Skin of body (tissue), 2 donors: ENCODE data around the gene PRUNE2. TPM values are rescaled to one million over a fixed set of nuclear protein-coding genes. Genes with fewer than 3 reads are reported as not detected.
"Not testable (repeated sequence)": the region's sequence is repeated elsewhere in the genome, so short reads cannot be mapped to it uniquely, and the experiment has no call there.

Experiments
- DNase-seq: peaks from one replicate; lab custom pipeline; 2025; lab: John Stamatoyannopoulos, UW
- total RNA-seq: library from RNA; depleted of rRNA; stranded (reverse); fragments of >200 nt; gene quantifications from one replicate; pipeline ENCODE4 v1.2.3, GENCODE V29; 2014

The PRUNE2 gene
- total RNA-seq, 1 donor from 2014 or later: 13.6 TPM

DNA sequence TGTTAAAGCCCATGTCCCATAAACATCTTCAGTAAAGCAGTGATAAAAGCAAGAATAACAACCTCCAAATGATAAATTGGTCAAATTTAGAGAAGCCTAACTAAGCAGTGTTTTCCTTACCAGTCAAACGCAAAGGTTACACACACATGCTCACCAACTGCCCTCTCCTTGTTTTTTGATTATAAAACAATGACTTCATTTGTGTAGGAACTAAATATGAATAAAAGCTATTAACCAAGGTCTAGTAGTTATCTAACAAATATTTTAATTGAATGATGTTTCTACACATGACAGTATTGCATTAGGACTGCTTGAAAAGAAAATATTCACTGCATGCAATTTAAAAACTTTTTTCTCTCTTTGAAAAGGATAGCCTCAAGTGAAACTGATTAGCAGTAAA is 105.0 kb downstream of the PRUNE2 start:
- no peak for DNase-seq

DNA sequence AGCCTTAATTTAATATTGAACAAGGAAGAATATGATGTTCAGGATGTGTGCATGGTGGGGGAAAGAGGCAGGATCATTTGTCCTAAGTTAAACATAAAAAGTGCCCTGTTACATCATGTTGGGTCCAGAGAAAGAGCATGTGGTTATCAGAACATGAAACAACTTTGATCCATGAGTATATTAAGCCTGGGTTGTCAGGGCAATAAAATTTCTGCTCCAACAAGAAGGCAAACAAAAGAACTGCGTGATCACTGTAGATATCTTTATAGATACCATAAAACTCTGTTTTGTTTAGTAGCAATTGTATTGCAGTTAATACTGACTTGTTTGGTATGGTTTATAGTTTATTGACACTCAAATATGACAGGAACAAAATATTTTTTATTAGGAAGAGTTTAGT is 106.4 kb downstream of the PRUNE2 start:
- DNase-seq: no peak

DNA sequence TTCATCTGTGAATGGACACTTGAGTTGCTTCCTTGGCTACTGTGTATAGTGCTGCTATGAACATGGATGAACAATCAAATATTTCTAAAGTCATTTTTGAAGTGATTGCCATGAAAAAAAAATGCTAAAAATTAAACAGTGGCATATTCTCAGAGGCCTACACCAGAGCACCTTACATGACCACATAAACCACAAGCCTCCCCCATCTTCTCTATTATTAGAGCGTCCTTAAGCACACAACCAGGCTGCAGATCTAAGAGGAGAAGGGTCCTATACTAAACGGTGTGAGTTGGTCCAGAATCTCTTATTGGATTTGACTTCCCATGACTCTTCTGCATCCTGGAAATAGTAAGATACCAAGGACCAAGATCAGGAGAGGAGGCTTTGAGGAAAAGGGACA is 107.4 kb downstream of the PRUNE2 start:
- DNase-seq: no peak

DNA sequence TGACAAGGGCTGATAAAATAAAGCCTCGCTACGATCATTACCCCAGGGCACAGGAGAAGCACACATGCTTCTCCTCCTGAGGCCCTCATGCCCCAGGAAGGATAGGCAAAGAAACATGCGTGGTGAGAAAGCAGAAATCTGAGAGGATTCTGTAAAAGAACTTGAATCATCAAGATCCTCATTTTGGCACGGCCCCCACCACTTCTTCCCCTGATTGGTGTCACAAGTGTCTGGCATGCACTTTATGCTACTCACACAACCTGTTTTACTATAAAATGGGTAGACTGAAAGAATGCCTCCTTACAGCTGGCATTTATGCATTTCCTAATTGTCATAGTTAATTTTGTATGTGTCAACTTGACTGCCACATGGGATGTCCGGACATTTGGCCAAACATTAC is 109.6 kb downstream of the PRUNE2 start:
- no peak for DNase-seq

DNA sequence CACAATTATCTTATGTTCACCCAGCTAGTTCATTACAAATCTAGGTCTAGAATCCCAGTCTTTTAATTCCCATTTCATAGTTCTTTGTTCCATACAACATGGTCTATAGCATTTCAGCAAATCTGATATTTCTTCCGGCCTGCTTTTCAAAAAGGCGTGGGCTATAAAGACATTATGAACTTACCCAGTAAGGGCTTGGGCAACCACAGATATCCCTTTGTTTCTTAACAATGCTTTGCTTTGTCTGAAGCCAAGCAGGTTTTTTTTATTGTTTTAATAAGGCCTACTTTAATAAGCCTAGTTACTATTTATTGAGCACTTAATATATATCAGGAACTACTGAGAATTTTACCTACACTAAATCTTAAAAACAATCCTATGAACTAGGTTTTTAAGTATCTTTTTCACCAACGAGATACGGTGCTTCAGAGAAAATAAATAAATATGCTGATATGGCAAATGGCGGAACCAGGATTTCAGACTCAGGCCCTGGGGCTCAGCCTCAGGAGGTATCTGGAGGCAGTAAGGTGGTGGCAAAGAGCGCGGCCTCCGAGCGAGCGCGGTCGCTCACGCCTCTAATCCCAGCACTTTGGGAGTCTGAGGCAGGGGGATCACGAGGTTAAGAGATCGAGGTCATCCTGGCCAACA is 112.0 kb downstream of the PRUNE2 start:
- DNase-seq: no peak

DNA sequence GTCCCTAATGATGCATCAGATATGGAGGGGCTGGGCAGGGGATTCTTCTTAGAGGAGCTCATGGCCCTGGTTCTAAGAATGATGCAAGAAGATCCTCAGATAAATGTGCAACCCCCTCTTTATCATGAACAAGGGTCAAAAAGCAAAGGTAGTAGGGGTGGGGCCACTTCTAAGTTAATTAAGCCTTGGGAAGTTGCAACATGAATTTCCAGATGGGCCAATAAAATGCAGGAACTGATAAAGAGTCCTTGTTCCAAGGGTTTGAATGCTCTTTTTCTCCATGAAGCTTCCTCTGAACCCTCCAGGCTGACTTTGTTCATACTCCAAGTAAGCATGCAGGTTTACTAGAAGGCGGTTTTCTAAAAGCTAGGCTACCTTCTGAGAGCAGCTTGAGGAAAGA is 116.1 kb downstream of the PRUNE2 start:
- no peak for DNase-seq

DNA sequence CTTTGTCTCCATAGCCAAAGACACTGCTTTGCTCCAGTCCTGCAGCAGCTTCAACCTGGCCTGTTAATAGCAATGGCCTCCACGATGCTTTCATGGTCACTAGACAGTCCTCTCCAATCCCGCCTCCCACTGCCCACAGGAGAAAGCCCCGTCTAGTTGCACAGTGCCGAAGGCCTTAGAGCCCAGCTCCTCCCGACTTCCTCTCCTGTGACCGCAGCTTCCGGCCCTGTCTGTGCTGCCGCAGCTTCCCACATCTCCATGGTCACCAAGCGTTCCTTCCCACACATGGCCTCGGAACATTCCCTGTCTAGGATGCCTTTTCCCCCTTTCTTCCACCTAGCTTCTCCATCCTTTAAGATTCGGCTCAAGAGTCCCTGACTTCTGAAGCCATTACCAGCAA is 118.2 kb downstream of the PRUNE2 start:
- no peak for DNase-seq

DNA sequence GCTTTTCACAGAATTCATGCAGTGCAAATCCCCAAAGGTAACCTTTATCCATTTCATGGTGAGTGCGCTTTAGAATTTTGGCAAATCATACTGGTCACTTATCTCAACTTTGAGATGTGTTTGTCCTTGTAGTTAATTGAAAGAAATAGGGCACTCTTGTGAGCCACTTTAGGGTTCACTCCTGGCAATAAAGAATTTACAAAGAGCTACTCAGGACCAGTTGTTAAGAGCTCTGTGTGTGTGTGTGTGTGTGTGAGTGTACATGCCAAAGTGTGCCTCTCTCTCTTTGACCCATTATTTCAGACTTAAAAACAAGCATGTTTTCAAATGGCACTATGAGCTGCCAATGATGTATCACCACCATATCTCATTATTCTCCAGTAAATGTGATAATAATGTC is 120.4 kb downstream of the PRUNE2 start:
- no peak for DNase-seq

DNA sequence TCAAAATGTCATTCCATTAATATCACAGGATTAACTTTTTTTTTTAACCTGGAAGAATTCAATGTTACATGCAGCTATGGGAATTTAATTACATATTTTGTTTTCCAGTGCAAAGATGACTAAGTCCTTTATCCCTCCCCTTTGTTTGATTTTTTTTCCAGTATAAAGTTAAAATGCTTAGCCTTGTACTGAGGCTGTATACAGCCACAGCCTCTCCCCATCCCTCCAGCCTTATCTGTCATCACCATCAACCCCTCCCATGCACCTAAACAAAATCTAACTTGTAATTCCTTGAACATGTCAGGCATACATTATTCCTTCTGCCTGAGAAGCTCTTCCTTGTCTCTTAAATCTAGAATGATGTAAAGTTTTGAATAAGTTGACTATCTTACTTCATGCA is 121.0 kb downstream of the PRUNE2 start:
- no peak for DNase-seq

DNA sequence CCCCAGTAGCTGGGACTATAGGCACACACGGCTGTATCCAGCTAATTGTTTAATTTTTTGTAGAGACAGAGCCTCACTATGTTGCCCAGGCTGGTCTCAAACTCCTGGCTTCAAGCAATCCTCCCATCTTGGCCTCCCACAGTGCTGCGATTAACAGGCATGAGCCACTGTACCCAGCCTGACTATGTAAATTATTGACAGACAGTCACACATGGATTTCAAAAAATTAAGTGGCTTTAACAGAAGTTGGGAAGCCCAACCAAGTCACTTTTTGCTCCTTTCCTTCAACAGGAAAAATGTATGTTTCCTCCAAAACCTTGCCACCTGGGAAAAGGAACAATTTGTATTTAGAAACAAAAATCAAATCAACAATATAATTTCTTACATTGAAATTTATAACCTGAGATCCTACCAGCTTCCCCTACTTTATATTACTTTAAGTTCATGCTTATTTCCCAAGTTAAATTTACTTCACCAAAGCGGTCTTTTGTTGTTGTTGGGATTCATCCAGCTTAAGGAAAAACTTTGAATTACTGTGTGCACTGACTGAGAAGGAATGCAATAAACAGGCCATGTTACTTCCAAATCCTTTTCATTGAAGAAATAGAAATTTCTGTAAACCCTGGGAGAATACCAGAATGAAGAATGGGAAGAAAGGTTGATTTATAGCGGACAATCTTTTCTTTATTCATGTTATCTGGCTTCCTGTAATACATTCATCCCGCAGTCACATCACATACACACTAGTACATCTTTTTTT is 133.0 kb downstream of the PRUNE2 start:
- no peak for DNase-seq

DNA sequence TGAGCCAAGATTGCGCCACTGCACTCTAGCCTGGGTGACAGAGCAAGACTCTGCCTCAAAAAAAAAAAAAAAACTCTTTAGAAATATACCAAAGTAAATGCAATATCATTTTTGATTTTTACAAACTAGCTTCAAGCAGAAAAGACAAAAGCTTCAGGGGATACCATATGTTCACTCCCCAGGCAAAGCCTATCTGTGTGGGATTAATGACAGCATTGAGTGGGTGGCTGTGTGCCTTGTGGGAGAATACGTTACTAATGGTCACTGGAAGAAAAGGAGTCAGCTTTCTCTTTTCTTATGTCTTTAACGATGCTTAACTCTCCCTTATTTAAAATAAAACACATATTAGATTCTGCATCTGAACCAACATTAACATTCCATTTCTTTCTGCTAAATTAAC is 139.8 kb downstream of the PRUNE2 start:
- no peak for DNase-seq

DNA sequence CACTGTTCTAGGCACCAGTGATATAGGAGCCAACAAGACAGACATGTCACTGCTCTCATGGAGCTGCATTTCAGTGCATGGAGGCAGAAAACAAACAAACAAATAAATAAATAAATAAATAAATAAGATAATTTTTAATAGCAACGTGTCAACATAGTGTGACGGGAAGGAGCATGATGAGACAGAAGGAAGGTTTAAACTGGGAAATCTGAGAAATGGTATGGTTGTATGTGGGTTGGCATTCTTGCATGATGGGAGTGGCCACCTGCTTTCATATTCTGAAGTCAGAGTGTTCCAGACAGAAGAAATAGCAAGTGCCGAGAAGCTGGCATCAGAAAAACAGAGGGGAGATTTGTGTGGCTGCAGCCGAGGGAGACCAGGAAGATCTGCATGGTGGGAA is 141.8 kb downstream of the PRUNE2 start, which contains the start of gene PCA3:
PCA3 (plus strand) TSS at position 301 of the 400 bp plus-strand sequence.
- DNase-seq: no peak

DNA sequence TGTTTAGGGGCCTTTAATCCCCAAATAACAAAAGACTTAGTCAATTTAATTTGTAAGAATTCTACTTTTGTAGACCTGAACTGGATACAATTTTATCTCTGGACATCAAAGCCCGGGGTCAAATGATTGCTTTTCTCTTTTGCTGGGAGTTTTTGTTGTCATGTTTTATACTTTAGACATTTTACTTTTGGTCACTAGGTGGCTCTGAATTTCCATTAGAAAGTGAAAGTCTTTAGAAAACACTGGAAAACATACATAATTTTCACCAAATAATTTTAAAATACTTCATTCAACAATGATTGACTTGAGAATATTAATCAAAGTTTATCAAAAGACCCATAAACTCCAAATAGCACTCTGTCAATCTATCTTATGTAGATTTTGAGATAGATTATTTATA is 144.5 kb downstream of the PRUNE2 start:
- DNase-seq: no peak

DNA sequence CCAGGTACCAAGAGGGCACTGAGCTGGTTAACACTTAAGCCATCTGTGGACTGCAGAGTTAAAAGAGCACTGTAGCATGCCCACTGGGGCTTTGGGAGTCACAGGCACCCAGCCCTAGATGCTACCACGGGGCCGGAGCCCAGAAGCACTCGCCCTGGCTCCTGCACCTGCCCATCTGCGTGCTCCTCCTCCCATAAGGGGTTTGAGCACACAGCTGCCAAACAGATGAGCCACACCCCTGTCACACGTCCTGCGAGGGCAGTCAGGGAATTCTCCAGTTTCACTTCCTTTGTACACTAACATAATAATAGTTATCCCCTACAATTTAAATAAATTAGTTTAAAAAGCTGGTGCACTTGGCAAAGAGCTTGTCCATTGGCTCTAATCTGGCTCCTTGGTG is 146.2 kb downstream of the PRUNE2 start:
- no peak for DNase-seq

DNA sequence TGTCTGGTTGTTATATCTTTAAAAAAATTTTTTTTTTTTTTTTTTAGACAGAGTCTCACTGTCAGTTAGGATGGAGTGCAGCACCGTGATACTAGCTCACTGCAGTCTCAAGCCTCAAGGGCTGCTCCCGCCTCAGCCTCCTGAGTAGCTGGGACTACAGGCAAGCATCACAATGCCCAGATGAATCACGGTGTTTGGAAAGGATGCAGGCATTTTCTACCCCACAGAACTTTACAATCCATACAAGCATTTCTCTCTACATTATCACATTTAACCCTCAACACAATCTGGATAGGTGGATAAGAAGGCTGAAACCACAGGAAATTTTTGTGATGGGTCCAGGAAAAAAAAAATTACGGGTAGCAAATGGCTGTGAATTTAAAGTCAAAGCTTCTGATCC is 147.4 kb downstream of the PRUNE2 start:
- DNase-seq: no peak

DNA sequence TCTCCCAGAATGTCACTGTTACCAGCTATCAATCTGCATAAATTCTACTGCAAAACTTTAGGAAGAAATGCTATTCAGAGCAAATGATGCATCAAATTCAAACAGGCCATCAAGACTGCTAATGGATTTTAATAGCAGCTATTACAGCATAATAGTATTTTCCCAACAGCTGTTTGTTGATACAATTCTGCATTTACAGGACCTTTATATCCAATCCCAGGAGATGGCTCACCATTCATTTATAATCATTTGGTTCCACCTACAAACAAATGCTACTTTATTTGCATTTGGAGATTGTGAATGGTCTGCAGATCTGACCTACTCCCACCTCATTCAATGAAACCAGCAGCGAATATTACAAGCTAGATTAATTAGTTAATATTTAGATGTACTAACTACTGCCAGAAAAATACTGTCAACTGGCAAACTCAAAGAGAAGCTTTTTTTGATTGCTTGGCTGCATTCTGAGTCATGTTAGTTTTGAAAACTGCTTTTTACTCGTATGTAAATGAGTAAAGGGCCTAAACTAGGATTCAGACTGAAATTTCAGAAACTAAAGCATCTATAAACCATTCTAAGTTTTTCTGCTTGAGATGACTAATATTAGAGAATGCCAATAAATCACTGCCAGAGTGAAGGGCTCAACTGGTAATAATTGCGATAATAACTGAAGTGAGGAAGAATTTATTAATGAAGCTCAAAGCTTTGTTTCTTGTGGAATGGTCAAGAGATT is 148.8 kb downstream of the PRUNE2 start:
- DNase-seq: no peak

DNA sequence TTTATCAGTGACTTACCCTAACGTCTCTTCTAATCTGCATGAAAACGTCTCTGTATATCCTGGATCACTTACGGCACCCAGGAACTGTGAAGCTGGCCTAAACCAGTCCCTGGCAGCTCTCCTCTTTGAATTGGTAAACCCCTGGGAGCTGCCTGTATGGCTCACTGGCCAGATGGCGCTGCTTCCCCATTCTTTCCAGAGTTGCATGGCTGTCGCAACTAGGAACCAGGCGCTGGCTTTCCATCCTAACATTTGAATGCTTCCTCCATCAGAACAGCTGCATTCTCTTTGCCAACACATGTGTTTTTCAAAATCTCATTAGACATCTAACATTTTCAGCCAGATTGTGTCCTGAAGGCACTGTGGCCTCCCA is 149.7 kb downstream of the PRUNE2 start:
- DNase-seq: no peak

DNA sequence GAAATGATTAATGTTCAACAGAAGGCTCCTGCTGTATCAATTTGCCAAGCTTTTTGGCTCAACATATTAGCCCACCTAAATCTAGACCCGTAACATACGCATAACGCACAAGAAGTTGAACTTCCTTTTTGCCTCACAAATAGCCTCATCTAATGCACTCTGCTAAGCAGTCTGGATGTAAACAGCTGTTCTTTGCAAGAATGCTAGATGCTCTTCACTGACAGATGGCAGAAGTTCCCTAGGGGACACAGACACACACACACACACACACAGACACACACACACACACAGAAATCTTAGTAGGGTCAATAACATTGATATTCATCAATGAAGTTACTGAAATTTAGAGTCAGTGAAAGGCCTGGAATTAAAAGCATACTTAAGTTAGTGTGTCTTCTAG is 154.9 kb downstream of the PRUNE2 start:
- no peak for DNase-seq

DNA sequence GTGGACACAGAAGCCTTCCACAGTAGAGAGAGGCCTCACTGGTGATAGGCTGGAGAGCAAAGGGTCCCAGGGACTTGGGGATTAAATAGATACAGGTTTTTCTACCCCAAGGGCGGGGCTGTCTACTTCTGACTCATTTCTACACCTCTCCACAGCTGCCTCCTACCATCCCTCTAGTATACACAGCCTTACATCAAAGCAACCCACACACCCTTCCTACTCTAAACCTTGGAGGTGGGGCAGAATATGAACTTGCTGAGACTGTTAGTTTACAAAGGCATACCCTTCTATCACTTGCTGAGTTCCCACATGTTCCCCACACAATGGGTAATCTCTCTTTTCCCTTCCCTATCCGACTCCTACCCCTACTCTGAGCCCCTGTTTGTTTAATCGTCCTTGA is 161.6 kb downstream of the PRUNE2 start:
- no peak for DNase-seq

DNA sequence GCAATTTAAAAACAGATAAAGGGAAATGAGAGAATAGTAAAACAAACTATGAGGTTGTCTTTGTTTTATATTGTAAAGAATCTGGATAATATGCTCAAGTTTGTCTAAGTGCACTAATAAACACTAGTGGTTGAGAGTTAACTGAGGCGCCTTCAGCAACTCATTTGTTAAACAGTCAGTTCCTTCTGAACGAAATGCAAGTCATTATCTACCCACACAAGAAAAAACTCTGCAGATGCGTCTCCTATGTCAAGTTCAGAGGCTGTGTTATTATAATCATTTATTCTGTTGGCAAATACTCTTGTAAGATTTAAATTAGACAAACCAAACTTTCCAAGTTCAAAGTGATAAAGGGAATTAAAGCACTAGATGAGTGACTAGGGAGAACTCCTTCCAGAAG is 162.0 kb downstream of the PRUNE2 start:
- no peak for DNase-seq

DNA sequence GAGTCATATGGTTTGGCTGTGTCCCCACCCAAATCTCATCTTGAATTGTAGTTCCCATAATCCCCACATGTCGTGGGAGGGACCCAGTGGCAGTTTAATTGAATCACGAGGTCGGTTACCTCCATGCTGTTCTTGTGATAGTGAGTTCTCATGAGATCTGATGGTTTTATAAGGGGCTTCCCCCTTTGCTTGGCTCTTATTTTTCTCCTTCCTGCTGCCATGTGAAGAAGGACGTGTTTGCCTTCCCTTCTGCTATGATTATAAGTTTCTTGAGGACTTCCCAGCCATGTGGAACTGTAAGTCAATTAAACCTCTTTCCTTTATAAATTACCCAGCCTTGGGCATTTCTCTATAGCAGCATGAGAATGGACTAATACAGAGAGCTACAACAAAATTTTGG is 163.0 kb downstream of the PRUNE2 start:
- not testable (repeated sequence) for DNase-seq

DNA sequence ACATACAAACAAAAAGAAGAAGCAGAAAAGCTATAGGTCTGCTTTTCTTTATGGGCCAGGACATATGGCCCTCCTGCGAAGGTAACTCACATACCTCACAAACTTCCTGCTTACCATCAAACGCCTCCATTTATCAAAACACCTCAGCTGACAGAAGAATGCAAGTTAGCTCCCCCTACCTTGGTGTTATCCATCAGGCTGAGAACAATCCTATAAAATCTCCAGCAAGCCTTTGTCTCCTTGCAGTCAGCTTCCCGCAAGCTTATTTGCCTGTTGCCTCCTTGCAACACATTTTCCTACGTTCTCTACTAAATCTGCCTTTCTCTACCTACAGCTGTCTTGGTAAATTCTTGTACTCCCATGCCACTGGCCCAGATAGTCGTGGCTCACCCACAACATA is 164.4 kb downstream of the PRUNE2 start:
- DNase-seq: no peak

DNA sequence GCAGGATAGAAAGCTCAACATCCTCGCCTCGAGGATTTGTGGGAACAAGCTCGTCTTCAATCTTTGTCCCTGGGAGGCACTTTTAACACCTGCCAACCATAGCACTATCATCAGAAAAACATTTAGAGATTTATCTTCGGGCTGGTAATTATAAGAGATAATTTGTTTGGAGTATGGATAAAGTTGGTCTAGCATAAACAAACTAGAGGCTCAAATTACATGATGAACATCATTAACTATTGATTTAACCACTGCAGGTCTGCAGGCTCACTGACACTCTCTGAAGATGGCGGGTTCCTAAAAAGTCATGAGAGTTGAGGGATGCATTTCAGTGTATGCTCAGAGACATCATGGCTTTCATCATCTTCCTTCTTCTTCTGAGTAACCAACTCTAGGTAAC is 167.5 kb downstream of the PRUNE2 start:
- DNase-seq: no peak
